Testis (tissue), 2 donors: ENCODE measurements around the gene VPS11.

Experiments
- CTCF ChIP-seq, 3 experiments: fragments of 450-650 bp in 2 of 3; fragments of 200-600 bp in 1 of 3; sonication (generic) in 1 of 3; IDR thresholded peaks; one replicate each; pipeline ENCODE4 v1.5.1; 2016 to 2019; ENCODE audit warnings: antibody characterized with exemption in 3 of 3, mild to moderate bottlenecking in 2 of 3, moderate library complexity in 1 of 3
- POLR2A ChIP-seq: fragments of 450-650 bp; IDR thresholded peaks from one replicate; pipeline ENCODE4 v1.6.1; 2017; ENCODE audit warnings: antibody characterized with exemption, mild to moderate bottlenecking, moderate library complexity

GRCh38 chr11:119113716-119114115 lies 46.1 kb downstream of the VPS11 start:
- TF ChIP-seq CTCF (IDR thresholded peaks at IDR 0.05) (no peak), POLR2A (no peak)
